RPMI7951 (cell line): ENCODE data around the gene C10orf90. TPM values are rescaled to one million over a fixed set of nuclear protein-coding genes. Genes with fewer than 3 reads are reported as not detected.

Experiments used
- DNase-seq: peaks from one replicate; pipeline ENCODE4 v3.0.0-alpha.2; 2012; ENCODE audit warnings: low read depth
- total RNA-seq: library from RNA; depleted of rRNA; stranded (reverse); fragments of >200 nt; shearing (Covaris generic); gene quantifications from 2 replicates; pipeline ENCODE4 v1.2.3, GENCODE V29; 2014

C10orf90 gene
- total RNA-seq, 1 experiment from 2014 or later, result 2.5 TPM

DNA sequence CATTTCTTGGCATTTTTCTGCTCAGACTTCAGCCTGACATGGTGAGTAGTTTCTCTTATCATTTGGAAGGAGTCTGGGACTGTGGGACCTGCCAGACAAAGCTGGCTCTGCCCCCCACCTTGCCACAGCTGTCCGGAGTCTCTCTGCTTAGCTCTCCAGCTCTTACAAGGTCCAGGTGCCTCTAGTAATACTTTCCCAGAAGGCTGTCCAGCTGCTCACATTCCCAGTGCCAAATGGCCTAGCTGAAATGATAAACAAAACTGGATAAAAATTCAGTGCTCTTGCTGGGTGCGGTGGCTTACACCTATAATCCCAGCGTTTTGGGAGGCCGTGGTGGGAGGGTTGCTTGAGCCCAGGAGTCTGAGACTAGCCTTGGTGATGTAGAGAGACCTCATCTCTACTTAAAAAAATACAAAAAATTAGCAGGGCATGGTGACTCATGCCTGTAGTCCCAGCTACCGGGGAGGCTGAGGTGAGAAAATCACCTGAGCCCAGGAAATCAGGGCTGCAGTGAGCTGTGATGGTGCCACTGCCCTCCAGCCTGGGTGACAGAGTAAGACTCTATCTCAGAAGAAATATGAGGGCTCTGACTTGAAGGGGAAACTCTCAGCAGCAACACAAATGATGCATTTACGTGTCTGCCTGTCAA, 86.8 kb downstream of the C10orf90 start:
- no peak for DNase-seq

- no peak for DNase-seq
Observed at GRCh38 chr10:126581648-126582046, 88.8 kb downstream of the C10orf90 start.

DNA sequence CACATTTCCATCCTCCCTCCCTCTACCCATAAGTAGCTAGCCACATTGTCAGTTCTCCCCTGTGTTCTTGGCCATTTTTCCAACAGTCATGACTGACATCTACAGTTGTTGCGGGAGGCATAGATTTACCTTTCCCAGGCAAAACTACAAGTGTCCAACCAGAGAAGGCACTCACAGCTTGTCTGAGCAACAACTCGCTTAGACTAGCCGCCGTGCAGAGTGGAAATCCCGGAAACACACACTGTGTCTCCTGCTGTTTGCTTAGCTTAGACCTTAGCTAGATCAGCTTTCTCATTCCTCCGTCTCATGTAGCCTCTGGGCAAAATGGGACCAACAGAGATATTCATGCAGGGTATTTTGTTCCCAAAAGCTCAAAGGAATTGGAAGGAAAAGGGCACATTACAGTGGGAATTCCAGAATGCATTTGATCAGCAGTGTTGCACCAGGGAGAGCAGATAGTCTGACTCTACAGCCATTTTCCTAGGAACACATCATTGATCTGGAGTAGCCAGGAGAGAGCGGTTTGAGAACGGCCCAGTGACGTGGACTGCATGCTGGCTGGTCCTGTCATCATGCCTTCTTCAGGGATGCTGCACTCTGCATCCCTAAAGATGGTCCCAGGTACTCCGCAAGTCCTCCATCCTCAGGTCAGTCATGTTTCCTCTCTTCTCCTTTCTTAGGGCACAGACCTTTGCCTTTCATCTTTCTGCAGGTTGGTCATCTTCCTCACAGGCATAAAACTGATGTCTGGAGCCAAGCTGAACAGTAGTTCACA, 89.4 kb downstream of the C10orf90 start:
- no peak for DNase-seq

- DNase-seq, result peak; percentile 84
Observed at GRCh38 chr10:126576336-126576735, 94.2 kb downstream of the C10orf90 start.

DNA sequence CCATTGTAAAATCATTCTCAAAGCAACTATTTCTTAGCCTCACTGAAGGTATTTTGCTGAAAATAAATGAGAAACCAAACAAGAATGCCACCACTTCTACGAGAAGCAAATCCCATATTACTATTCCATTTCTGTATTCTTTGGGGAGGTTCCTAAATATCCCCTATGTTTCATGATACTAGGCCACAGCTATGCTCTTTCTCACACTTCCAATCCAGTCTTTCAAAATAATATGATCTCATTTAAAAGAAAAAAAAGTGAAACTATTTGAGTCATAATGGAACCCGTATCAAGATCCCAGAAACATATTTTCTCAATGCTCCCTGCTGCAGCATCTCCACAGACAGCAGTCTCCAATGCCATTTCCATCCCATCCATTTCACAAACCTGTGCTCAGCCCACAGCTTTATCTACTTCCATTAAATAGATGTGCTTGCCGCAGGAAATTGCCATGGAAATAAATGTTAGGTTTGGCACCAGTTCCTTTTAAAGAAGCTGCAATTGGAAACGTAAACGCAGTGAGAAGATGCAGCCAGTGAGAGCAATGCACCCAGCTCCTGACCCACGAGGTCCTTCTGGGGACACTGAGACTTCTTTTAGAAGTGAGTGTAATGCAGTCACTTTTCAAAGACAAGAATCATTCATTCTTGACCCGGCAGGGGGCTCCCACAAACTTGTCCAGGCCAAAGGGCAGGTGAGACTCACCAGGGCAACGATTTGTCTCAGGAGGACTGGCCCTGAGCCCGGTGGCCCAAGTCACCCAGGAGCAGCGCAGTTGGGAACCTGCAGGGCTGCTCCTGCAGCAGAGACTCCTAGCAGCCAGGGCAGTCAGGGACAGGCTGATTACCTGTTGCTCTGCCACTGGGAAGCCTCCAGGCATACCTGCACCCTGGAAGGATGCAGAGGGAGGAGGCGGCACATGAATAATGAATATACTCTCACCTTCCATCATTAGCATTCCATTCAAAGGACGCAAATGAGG, 99.6 kb downstream of the C10orf90 start:
- DNase-seq, result no peak

DNA sequence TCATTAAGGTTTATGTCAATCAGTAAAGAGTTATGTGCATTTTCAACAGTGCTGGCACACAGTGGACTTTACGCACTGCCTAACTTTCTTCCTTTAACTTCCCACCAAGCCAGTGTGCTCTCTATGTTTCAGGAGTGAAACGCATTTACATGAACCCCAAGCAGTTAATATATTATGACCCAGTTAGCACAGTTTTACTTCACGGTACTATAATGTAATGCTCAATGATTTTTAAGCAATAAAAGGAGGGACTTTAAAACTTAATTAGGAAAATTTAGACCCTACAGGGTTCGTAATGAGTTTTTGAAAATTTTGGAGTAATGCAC, 100.3 kb downstream of the C10orf90 start:
- no peak for DNase-seq

GRCh38 chr10:126569513-126570244, 100.8 kb downstream of the C10orf90 start:
- DNase-seq, result peak; percentile 71

GRCh38 chr10:126568809-126569385, 101.6 kb downstream of the C10orf90 start:
- DNase-seq, result no peak

GRCh38 chr10:126565871-126566270, 104.6 kb downstream of the C10orf90 start:
- no peak for DNase-seq

- peak; percentile 79 for DNase-seq
Observed at GRCh38 chr10:126565441-126565840, 105.1 kb downstream of the C10orf90 start.

- no peak for DNase-seq
Observed at GRCh38 chr10:126564326-126564888, 106.1 kb downstream of the C10orf90 start.

DNA sequence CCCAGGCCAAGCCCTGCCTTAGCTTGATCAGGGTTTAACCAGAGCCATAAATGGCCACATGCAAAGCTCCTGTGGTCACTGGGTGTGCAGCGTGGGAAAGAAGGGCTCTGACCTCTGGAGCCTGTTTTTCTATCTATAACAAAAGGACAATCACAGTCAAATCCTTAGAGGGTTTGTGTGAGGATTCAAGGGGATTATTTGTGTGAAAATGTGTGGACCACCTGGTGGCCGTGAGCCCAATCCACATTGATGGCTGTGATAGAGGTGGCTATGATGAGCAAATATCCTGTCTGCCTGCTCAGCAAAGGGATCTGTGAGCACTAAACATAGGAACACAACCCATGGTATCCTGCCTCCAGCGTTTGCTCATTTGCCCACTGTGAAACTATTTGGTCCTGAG, 107.1 kb downstream of the C10orf90 start:
- DNase-seq, result no peak

- no peak for DNase-seq
Observed at GRCh38 chr10:126561921-126562680, 108.4 kb downstream of the C10orf90 start.

GRCh38 chr10:126561294-126561920, 109.1 kb downstream of the C10orf90 start:
- DNase-seq, result peak; percentile 52

GRCh38 chr10:126558881-126559280, 111.6 kb downstream of the C10orf90 start:
- DNase-seq, result no peak

DNA sequence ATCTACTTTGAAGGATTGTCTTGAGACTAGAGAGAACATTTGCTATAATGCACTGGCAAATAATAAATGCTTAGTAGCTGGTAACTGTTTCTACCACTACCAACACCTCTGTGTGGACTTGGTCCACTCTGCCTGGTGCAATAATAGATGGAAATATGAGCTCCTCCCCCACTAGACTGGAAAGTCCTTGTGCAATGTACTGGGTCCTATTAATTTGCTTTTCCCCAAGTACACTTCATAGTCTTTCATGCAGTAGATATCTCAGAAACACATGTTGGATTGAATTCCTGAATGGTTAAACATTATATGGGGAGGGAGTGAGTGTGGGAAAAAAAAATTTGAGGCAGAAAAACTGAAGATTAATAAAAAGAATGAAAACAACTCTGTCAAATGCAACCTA, 119.3 kb downstream of the C10orf90 start:
- no peak for DNase-seq

DNA sequence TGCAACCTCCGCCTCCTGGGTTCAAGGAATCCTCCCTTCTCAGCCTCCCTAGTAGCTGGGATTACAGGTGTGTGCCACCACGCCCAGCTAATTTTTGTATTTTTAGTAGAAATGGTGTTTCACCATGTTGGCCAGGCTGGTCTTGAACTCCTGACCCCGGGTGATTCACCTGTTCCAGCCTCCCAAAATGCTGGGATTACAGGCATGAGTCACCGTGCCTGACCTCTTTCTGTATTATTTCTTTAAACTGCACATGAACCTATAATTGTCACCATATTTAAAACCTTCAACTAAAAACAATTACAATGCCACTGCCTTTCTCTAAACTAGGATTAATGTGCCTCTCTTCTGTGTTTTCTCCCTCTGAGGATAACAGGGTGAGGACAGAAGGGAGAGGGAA, 119.9 kb downstream of the C10orf90 start:
- peak; percentile 48 for DNase-seq

- no peak for DNase-seq
Observed at GRCh38 chr10:126549344-126549743, 121.1 kb downstream of the C10orf90 start.

GRCh38 chr10:126544565-126544964, 125.9 kb downstream of the C10orf90 start:
- no peak for DNase-seq
